ENCODE measurements around the gene IFIT2. TPM values are rescaled to one million over a fixed set of nuclear protein-coding genes. Genes with fewer than 3 reads are reported as not detected.

The IFIT2 gene
- total and polyA plus RNA-seq, 2 donors (not counting 3 experiments of a cell fraction or from before 2014, with no cell fraction given) = 0.23 to 1.4 TPM

- H3K79me2 ChIP-seq (ENCODE audit: control insufficient read depth, insufficient read depth, low read length) = no peaks in the 10 kb centered on the region
- BruUV-seq (replicated peaks) = no TSS peak
- TF ChIP-seq, protein P1, sequence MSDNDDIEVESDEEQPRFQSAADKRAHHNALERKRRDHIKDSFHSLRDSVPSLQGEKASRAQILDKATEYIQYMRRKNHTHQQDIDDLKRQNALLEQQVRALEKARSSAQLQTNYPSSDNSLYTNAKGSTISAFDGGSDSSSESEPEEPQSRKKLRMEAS (IDR thresholded peaks at IDR 0.05; ENCODE audit: insufficient read depth, insufficient read length) = no peak
- TF ChIP-seq JUN (IDR thresholded peaks at IDR 0.05; ENCODE audit: borderline replicate concordance, insufficient read depth, insufficient read length, low read depth) = no peak
- no peak for TF ChIP-seq EZH2 (IDR thresholded peaks at IDR 0.05; ENCODE audit: borderline replicate concordance, low read depth, low read length, severe bottlenecking)
- no peak for TF ChIP-seq POLR2A (IDR thresholded peaks at IDR 0.05; ENCODE audit: low read depth, low read length)
- no peak for TF ChIP-seq MYC (IDR thresholded peaks at IDR 0.05; ENCODE audit: low read depth, low read length)
- TF ChIP-seq FOS (IDR thresholded peaks at IDR 0.05; ENCODE audit: borderline replicate concordance, insufficient read depth, low read length) = no peak
- TF ChIP-seq, protein P2, sequence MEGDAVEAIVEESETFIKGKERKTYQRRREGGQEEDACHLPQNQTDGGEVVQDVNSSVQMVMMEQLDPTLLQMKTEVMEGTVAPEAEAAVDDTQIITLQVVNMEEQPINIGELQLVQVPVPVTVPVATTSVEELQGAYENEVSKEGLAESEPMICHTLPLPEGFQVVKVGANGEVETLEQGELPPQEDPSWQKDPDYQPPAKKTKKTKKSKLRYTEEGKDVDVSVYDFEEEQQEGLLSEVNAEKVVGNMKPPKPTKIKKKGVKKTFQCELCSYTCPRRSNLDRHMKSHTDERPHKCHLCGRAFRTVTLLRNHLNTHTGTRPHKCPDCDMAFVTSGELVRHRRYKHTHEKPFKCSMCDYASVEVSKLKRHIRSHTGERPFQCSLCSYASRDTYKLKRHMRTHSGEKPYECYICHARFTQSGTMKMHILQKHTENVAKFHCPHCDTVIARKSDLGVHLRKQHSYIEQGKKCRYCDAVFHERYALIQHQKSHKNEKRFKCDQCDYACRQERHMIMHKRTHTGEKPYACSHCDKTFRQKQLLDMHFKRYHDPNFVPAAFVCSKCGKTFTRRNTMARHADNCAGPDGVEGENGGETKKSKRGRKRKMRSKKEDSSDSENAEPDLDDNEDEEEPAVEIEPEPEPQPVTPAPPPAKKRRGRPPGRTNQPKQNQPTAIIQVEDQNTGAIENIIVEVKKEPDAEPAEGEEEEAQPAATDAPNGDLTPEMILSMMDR (IDR thresholded peaks at IDR 0.05; ENCODE audit: extremely low read depth in 1 of 2, insufficient read depth in 1 of 2, low read depth in 1 of 2, low read length in 2 of 2) = no peak
- no peak for TF ChIP-seq GATA2 (IDR thresholded peaks at IDR 0.05; ENCODE audit: insufficient read depth, insufficient read length, low read depth, low read length)
- no peak for TF ChIP-seq POLR2AphosphoS5 (IDR thresholded peaks at IDR 0.05; ENCODE audit: insufficient read depth, low read depth, low read length)
- FAIRE-seq (no peak), DNase-seq (ENCODE audit: low read depth, low spot score) (no peak)
- H3K4me1 ChIP-seq (ENCODE audit: control insufficient read depth, extremely low read depth, insufficient read depth, low read length) = peaks cover 20% of the 10 kb centered on the region
- peaks cover 55 to 77% of the 10 kb centered on the region in 2 experiments for H3K27me3 ChIP-seq (ENCODE audit: control insufficient read depth in 2 of 2, insufficient read depth in 2 of 2, low read length in 2 of 2)
- no peak overlapping the region for H2AFZ ChIP-seq (ENCODE audit: low read depth, low read length)
- H3K4me2 ChIP-seq (ENCODE audit: insufficient read depth, low read length) = no peak overlapping the region
- H3K4me3 ChIP-seq (replicated peaks in 1 of 3; ENCODE audit: insufficient read depth in 1 of 3, low read depth in 1 of 3, low read length in 3 of 3) = no peak overlapping the region
- H3K9me3 ChIP-seq (replicated peaks; ENCODE audit: control insufficient read depth, insufficient read depth, low read length) = no peaks in the 10 kb centered on the region
- peaks cover 3% of the 10 kb centered on the region for H4K20me1 ChIP-seq (replicated peaks; ENCODE audit: control insufficient read depth, extremely low read depth, insufficient read depth, low read length)
- intact Hi-C loops (cut with micrococcal nuclease) (loop anchor here (10.0 kb wide), 1 partner anchor 431 kb away; the partner anchor contains the start of gene KIF20B), dilution Hi-C loops (cut with MboI; ENCODE audit: extremely low pct_ligation_motif_present, low sequenced_read_pairs) (no loop called here)
- ChIA-PET CTCF (interaction anchor here (0.8 to 1.4 kb wide), 2 partner anchors 11 to 95 kb away, joined by 3 to 7 read pairs; no protein-coding TSS in a partner anchor), POLR2A (no interaction called here)
- no peaks in the 10 kb centered on the region for H3K36me3 ChIP-seq (ENCODE audit: control insufficient read depth in 2 of 2, extremely low read depth in 1 of 2, insufficient read depth in 2 of 2, low read length in 2 of 2)
- no peaks in the 10 kb centered on the region for H3K9me1 ChIP-seq (replicated peaks; ENCODE audit: control insufficient read depth, extremely low read depth, insufficient read depth, low read length)
- H3K9ac ChIP-seq (replicated peaks; ENCODE audit: extremely low read depth, insufficient read depth, low read length) = no peak overlapping the region
- no peak overlapping the region for H3K27ac ChIP-seq (ENCODE audit: insufficient read depth, low read depth, low read length)
Observed at GRCh38 chr10:89273680-89274079, 28.2 kb upstream of the IFIT2 start.

Measured in endothelial cell of umbilical vein (primary cell).